Nephron progenitor cell (in vitro differentiated cells): ENCODE data around the gene FPR1.

ENCODE experiments used
- DNase-seq: peaks from one replicate; pipeline ENCODE4 v3.0.0; 2021
- H3K27ac Mint-ChIP-seq: 2 replicates; pipeline ENCODE4 v1.8.0; 2021; ENCODE audit warnings: mild to moderate bottlenecking, moderate library complexity, mixed read lengths
- H3K27me3 Mint-ChIP-seq: 2 replicates; pipeline ENCODE4 v1.8.0; 2021; ENCODE audit warnings: mild to moderate bottlenecking, low read depth, mixed read lengths; ENCODE audit not compliant: poor library complexity
- H3K36me3 Mint-ChIP-seq: 2 replicates; pipeline ENCODE4 v1.8.0; 2021; ENCODE audit warnings: low read depth, mixed read lengths
- H3K4me1 Mint-ChIP-seq: 2 replicates; pipeline ENCODE4 v1.8.0; 2021; ENCODE audit warnings: mixed read lengths
- H3K4me3 Mint-ChIP-seq: 2 replicates; pipeline ENCODE4 v1.8.0; 2021; ENCODE audit warnings: mild to moderate bottlenecking, moderate library complexity, mixed read lengths
- H3K9me3 Mint-ChIP-seq: 2 replicates; pipeline ENCODE4 v1.8.0; 2021; ENCODE audit warnings: mild to moderate bottlenecking, moderate library complexity, mixed read lengths
- CTCF ChIP-seq: fragments of 200-600 bp; sonication (generic); IDR thresholded peaks from 2 replicates; pipeline ENCODE4 v1.5.0; 2021; ENCODE audit warnings: antibody characterized with exemption

Gene FPR1

DNA sequence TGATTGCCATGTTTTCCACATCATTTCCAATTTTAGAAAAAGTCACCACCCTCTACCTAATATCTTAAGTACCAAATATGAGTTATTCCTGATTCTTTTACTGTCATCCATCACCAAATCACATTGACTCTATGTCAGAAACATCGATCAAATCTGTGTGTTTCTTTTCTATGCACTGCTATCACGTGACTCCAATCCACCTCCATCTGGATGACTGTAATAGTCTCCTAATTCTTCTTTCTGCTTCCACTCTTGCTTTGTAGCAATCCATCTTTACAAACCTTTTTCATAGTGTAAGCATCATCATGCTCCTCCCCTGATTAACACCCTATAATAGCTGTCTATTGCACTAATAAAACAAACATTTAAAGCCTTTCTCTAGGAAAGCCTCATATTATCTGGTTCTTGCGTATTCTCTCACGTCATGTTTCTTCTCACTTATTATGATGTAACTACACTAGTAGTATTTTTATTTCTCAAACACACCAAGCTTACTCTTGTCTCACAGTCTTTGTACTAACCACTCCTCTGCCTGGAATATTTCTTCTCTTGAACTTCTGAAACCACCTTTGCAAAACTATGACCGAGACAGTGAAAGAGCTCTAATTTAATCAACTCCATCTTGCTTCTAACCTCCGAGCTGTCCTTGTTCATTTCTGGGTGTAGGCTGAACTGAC, 32.6 kb upstream of the FPR1 start:
- no peak for TF ChIP-seq CTCF
- Mint-ChIP-seq H3K27ac (no peak overlapping the region), H3K27me3 (peaks cover 12% of the 10 kb centered on the region), H3K36me3 (no peaks in the 10 kb centered on the region), H3K4me3 (no peak overlapping the region), H3K4me1 (no peaks in the 10 kb centered on the region), H3K9me3 (peaks cover 20% of the 10 kb centered on the region)
- DNase-seq, result no peak

- DNase-seq, result no peak
- Mint-ChIP-seq H3K36me3 (no peaks in the 10 kb centered on the region), H3K4me1 (no peaks in the 10 kb centered on the region)
These were observed 31.7 kb upstream of the FPR1 start for GRCh38 chr19:51783372-51783771.

DNA sequence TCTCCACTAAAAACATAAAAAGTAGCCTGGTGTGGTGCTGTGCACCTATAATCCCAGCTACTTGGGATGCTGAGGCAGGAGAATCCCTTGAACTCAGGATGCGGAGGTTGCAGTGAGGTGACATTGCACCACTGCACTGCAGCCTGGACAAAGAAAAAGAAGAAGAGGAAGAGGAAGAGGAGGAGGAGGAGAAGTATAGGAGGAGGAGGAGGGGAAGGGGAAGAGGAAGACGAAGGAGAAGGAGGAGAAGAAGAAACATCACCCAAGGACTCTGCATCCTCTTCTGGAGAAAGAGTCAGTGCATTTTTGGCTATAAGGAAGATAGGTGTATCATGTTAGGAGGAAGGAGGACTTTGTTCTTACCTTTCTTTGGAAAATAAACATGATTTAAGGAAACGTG, 30.3 kb upstream of the FPR1 start:
- no peak for TF ChIP-seq CTCF
- H3K4me1 Mint-ChIP-seq, result no peaks in the 10 kb centered on the region
- H3K27ac Mint-ChIP-seq, result no peak overlapping the region
- peaks cover 5% of the 10 kb centered on the region for H3K9me3 Mint-ChIP-seq
- no peak overlapping the region for H3K4me3 Mint-ChIP-seq
- H3K36me3 Mint-ChIP-seq, result no peaks in the 10 kb centered on the region
- H3K27me3 Mint-ChIP-seq, result peaks cover 11% of the 10 kb centered on the region
- no peak for DNase-seq

More at GRCh38 chr19:51783372-51783771, 31.7 kb upstream of the FPR1 start:
- Mint-ChIP-seq H3K9me3 (peaks cover 15% of the 10 kb centered on the region), H3K27me3 (peaks cover 12% of the 10 kb centered on the region), H3K4me3 (no peak overlapping the region), H3K27ac (no peak overlapping the region)
- TF ChIP-seq CTCF, result no peak

DNA sequence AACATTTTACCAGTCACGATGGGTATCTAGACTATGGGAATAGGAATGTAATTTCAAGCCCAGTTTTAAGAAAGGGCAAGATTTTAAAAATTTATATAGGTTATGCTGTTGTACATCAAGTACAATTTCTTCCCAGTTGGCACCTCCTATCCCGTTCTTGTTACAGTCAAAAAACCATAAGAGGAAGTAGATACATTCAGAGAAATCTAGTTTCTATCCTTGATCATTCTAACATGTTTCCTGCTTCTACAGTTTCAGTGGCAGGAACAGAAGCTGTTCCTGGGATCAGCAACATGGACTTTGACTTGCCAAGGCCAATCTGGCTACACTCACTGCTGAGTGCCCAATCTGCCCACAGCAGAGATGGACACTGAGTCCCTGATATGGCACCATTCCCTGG, 28.6 kb upstream of the FPR1 start:
- DNase-seq, result no peak
- H3K4me1 Mint-ChIP-seq, result no peaks in the 10 kb centered on the region
- H3K27ac Mint-ChIP-seq, result no peak overlapping the region
- peaks cover under 1% of the 10 kb centered on the region for H3K9me3 Mint-ChIP-seq
- H3K27me3 Mint-ChIP-seq, result peaks cover 11% of the 10 kb centered on the region
- no peak for TF ChIP-seq CTCF
- H3K36me3 Mint-ChIP-seq, result no peaks in the 10 kb centered on the region
- H3K4me3 Mint-ChIP-seq, result no peak overlapping the region

- Mint-ChIP-seq H3K27me3 (peaks cover 11% of the 10 kb centered on the region), H3K4me1 (no peaks in the 10 kb centered on the region), H3K36me3 (no peaks in the 10 kb centered on the region), H3K27ac (no peak overlapping the region), H3K4me3 (no peak overlapping the region), H3K9me3 (peaks cover 6% of the 10 kb centered on the region)
- DNase-seq, result no peak
- no peak for TF ChIP-seq CTCF
These were observed 28.0 kb upstream of the FPR1 start for GRCh38 chr19:51779703-51780102.

GRCh38 chr19:51779181-51779580, 27.5 kb upstream of the FPR1 start:
- Mint-ChIP-seq H3K27me3 (peaks cover 11% of the 10 kb centered on the region), H3K9me3 (peaks cover 6% of the 10 kb centered on the region), H3K4me3 (no peak overlapping the region), H3K36me3 (no peaks in the 10 kb centered on the region), H3K27ac (no peak overlapping the region), H3K4me1 (no peaks in the 10 kb centered on the region)
- no peak for TF ChIP-seq CTCF
- no peak for DNase-seq
